ENCODE results near the gene TCEA2.

DNA sequence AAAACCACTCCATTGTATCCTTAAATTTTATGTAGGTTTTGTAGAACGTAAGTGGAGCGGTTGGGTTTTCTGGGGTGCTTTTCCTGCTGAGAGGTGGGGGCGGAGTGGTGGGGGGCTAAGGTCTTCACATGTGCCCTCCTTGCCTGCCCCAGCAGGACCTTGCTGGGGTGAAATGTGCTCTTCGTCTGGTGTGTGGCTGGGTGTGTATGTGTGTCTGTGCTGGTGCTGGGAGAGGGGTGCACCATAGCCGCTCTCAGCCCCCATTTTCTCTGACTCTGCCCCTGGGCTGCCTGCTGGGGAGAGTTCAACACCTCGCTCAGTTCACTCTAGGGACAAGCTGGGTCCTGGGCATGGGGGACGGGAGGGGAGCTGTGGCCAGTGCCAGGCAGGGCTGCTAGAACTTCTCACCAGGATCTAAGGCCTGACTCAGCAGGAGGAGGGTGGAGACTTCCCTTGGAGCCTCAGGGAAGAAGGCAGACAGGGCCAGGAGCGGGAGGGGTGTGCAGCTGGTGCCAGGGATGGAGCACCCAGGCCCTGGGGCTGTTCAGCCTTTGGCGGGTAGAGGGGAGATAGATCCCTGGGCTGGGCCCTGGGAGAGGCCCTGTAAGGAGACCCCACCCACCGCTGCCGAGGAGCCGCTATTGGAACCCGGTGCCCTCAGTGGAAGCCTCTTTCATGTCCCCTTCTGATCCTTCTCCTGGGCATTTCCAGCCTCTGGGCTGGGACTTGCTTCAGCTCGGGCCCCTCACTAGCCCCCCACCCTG is 18.3 kb upstream of the TCEA2 start:
- TF ChIP-seq POLR2A (IDR thresholded peaks at IDR 0.05; ENCODE audit: low read length) (no peak), GATA1 (IDR thresholded peaks at IDR 0.05; ENCODE audit: low read depth, low read length) (no peak)

Data from erythroblast (primary cell).